SU-DHL-6 (cell line): ENCODE results near the gene TSPAN17.

Source experiments
- H2AFZ ChIP-seq: fragments of 200-600 bp; sonication (generic); 2 replicates; pipeline ENCODE4 v1.6.1; 2014; ENCODE audit warnings: low read depth, mild to moderate bottlenecking, moderate library complexity, mixed read lengths, antibody characterized with exemption, low read length; ENCODE audit not compliant: severe bottlenecking
- H3F3A ChIP-seq: fragments of 200-600 bp; shearing (Covaris generic); 2 replicates; pipeline ENCODE4 v1.6.0; 2016; ENCODE audit warnings: antibody characterized with exemption, mild to moderate bottlenecking; ENCODE audit not compliant: insufficient read depth
- H3K27ac ChIP-seq: fragments of 200-600 bp; sonication (generic); 2 replicates; pipeline ENCODE4 v1.5.1; 2016; ENCODE audit warnings: low read depth, mild to moderate bottlenecking, low read length, moderate library complexity, mixed read lengths
- H3K27me3 ChIP-seq: fragments of 200-600 bp; sonication (generic), shearing (Covaris generic); 2 replicates; pipeline ENCODE4 v1.6.0; 2014; ENCODE audit warnings: mild to moderate bottlenecking, low read length
- H3K36me3 ChIP-seq: fragments of 200-600 bp; sonication (generic); 2 replicates; pipeline ENCODE4 v1.6.1; 2014; ENCODE audit warnings: mild to moderate bottlenecking, low read length, mixed read lengths
- H3K4me2 ChIP-seq: fragments of 300-600, 200-600 bp; shearing (Covaris generic), sonication (generic); 2 replicates; pipeline ENCODE4 v1.6.0; 2014; ENCODE audit warnings: low read length, low read depth, mild to moderate bottlenecking; ENCODE audit not compliant: poor library complexity, severe bottlenecking
- H3K4me3 ChIP-seq: fragments of 200-600 bp; sonication (generic); 2 replicates; pipeline ENCODE4 v1.5.1; 2014; ENCODE audit warnings: antibody characterized with exemption, low read length, mild to moderate bottlenecking, mixed read lengths; ENCODE audit not compliant: insufficient read depth, poor library complexity, severe bottlenecking
- H3K79me2 ChIP-seq: fragments of 200-600 bp; sonication (generic); 2 replicates; pipeline ENCODE4 v1.6.1; 2014; ENCODE audit warnings: mild to moderate bottlenecking, low read length, moderate library complexity; ENCODE audit not compliant: insufficient read depth
- H3K9ac ChIP-seq: fragments of 200-600 bp; sonication (generic); 2 replicates; pipeline ENCODE4 v1.7.0; 2014; ENCODE audit warnings: mild to moderate bottlenecking, low read length
- H3K9me2 ChIP-seq: fragments of 200-600 bp; sonication (generic); replicated peaks from 2 replicates; pipeline ENCODE4 v1.6.1; 2014; ENCODE audit warnings: low read length; ENCODE audit not compliant: insufficient read depth
- H3K9me3 ChIP-seq: fragments of 200-600 bp; sonication (generic); 2 replicates; pipeline ENCODE4 v1.6.1; 2014; ENCODE audit warnings: low read length, mixed read lengths; ENCODE audit not compliant: insufficient read depth
- H4K20me1 ChIP-seq: fragments of 200-600 bp; sonication (generic); 2 replicates; pipeline ENCODE4 v1.6.1; 2014; ENCODE audit warnings: low read depth, mild to moderate bottlenecking, antibody characterized with exemption, low read length, moderate library complexity, mixed read lengths
- EZH2phosphoT487 ChIP-seq: fragments of 200-600 bp; sonication (generic), shearing (Covaris generic); conservative IDR thresholded peaks from 2 replicates; pipeline ENCODE4 v1.6.1; 2018; ENCODE audit warnings: mild to moderate bottlenecking, antibody characterized with exemption, low read length, moderate library complexity, mixed read lengths
- TF ChIP-seq, protein P1 (sequence below): fragments of 200-600 bp; sonication (generic); IDR thresholded peaks from one replicate; pipeline ENCODE4 v1.5.1; 2017; ENCODE audit warnings: antibody characterized with exemption, mild to moderate bottlenecking, low read length, moderate library complexity; ENCODE audit not compliant: insufficient read depth, poor library complexity, severe bottlenecking

The TSPAN17 gene

GRCh38 chr5:176619203-176619568, 28.1 kb upstream of the TSPAN17 start:
- no peak overlapping the region for H3K4me3 ChIP-seq
- no peaks in the 10 kb centered on the region for H3K9me2 ChIP-seq
- H3K9ac ChIP-seq, result no peak overlapping the region
- H3F3A ChIP-seq, result no peaks in the 10 kb centered on the region
- no peak overlapping the region for H3K4me2 ChIP-seq
- no peak for TF ChIP-seq EZH2phosphoT487
- TF ChIP-seq, protein P1, sequence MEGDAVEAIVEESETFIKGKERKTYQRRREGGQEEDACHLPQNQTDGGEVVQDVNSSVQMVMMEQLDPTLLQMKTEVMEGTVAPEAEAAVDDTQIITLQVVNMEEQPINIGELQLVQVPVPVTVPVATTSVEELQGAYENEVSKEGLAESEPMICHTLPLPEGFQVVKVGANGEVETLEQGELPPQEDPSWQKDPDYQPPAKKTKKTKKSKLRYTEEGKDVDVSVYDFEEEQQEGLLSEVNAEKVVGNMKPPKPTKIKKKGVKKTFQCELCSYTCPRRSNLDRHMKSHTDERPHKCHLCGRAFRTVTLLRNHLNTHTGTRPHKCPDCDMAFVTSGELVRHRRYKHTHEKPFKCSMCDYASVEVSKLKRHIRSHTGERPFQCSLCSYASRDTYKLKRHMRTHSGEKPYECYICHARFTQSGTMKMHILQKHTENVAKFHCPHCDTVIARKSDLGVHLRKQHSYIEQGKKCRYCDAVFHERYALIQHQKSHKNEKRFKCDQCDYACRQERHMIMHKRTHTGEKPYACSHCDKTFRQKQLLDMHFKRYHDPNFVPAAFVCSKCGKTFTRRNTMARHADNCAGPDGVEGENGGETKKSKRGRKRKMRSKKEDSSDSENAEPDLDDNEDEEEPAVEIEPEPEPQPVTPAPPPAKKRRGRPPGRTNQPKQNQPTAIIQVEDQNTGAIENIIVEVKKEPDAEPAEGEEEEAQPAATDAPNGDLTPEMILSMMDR, result no peak
- H3K9me3 ChIP-seq, result no peaks in the 10 kb centered on the region
- H3K27me3 ChIP-seq, result no peaks in the 10 kb centered on the region
- H3K79me2 ChIP-seq, result no peaks in the 10 kb centered on the region
- H2AFZ ChIP-seq, result no peak overlapping the region
- H3K36me3 ChIP-seq, result no peaks in the 10 kb centered on the region
- H3K27ac ChIP-seq, result no peak overlapping the region
- H4K20me1 ChIP-seq, result no peaks in the 10 kb centered on the region

DNA sequence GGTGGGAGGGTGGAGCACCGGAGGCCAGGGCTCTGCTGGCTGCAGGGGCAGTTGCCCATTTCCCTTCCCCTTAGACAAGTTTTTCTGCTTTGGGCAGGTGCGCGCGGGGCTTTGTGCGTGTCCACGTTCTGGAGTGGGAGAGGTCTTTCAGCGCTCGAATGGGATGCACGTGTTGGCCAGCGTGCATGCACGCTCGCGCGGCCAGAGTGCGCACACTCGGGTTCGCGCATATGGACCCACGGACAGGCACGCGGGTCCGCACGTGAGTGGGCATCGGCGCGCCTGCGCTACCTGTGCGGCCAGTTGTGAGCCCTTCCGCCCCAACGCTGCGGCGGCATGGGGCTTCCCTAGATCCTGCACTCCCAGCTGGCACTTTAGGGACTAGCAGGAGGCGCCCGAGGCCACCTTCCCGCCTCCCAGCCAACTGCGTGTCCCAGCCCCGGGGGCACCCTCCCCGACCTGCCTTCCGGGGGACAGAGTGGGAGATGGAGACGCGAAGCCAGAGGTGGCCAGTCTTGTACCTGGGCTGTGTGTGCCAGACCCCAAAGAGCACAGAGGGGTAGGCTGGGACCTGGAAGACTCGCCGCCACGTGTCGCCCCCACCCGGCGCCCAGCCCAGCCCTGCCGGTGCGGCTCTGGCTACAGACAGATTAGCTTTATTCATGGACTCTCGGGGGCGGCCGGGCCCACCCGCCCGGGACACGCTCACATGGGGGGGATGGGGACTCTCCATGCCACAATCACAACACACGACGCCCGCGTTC, 27.5 kb upstream of the TSPAN17 start:
- no peaks in the 10 kb centered on the region for H3F3A ChIP-seq
- no peak overlapping the region for H3K4me3 ChIP-seq
- H4K20me1 ChIP-seq, result no peaks in the 10 kb centered on the region
- H2AFZ ChIP-seq, result no peak overlapping the region
- H3K4me2 ChIP-seq, result no peak overlapping the region
- no peaks in the 10 kb centered on the region for H3K79me2 ChIP-seq
- H3K36me3 ChIP-seq, result no peaks in the 10 kb centered on the region
- H3K9me2 ChIP-seq, result no peaks in the 10 kb centered on the region
- no peaks in the 10 kb centered on the region for H3K9me3 ChIP-seq
- H3K27me3 ChIP-seq, result no peaks in the 10 kb centered on the region
- H3K27ac ChIP-seq, result no peak overlapping the region
- TF ChIP-seq, protein P1, result no peak
- no peak for TF ChIP-seq EZH2phosphoT487
- H3K9ac ChIP-seq, result no peak overlapping the region

GRCh38 chr5:176620333-176620981, 26.8 kb upstream of the TSPAN17 start:
- Histone ChIP-seq H4K20me1 (no peaks in the 10 kb centered on the region), H3K79me2 (no peaks in the 10 kb centered on the region), H3K36me3 (no peaks in the 10 kb centered on the region), H3F3A (no peaks in the 10 kb centered on the region), H3K9me3 (no peaks in the 10 kb centered on the region), H3K9ac (no peak overlapping the region), H3K9me2 (no peaks in the 10 kb centered on the region), H3K27ac (no peak overlapping the region), H3K4me3 (no peak overlapping the region), H3K27me3 (no peaks in the 10 kb centered on the region), H3K4me2 (no peak overlapping the region), H2AFZ (no peak overlapping the region)
- TF ChIP-seq EZH2phosphoT487, result no peak
- TF ChIP-seq, protein P1, result no peak
